Fibroblast of skin of left quadriceps (primary cell): ENCODE results near the gene TRIM69.
"Not testable (repeated sequence)": the region's sequence is repeated elsewhere in the genome, so short reads cannot be mapped to it uniquely, and the experiment has no call there.

Experiments
- DNase-seq, 2 experiments: peaks; one replicate each; pipeline ENCODE4 v3.0.0-alpha.2; 2013; ENCODE audit warnings: low read depth in 2 of 2

TRIM69 gene

GRCh38 chr15:44739222-44739847, 3.0 kb downstream of the TRIM69 start:
- not testable (repeated sequence) for DNase-seq

- not testable (repeated sequence) for DNase-seq
These were observed 7.1 kb downstream of the TRIM69 start for GRCh38 chr15:44743454-44743853.

GRCh38 chr15:44753345-44753744, 17.0 kb downstream of the TRIM69 start:
- DNase-seq: no peak

GRCh38 chr15:44763187-44763586, 26.9 kb downstream of the TRIM69 start:
- DNase-seq: no peak

- DNase-seq: no peak
These were observed 27.5 kb downstream of the TRIM69 start for GRCh38 chr15:44763848-44764247.

GRCh38 chr15:44765036-44765435, 28.7 kb downstream of the TRIM69 start:
- DNase-seq: no peak

- no peak for DNase-seq
These were observed 33.2 kb downstream of the TRIM69 start for GRCh38 chr15:44769521-44769920.

GRCh38 chr15:44770715-44771114, 34.4 kb downstream of the TRIM69 start:
- not testable (repeated sequence) for DNase-seq

GRCh38 chr15:44775953-44776352, 39.6 kb downstream of the TRIM69 start:
- DNase-seq: no peak

- no peak for DNase-seq
These were observed 43.4 kb downstream of the TRIM69 start for GRCh38 chr15:44779761-44780160.

GRCh38 chr15:44780608-44781007, 44.3 kb downstream of the TRIM69 start:
- DNase-seq: no peak

- no peak for DNase-seq
These were observed 44.9 kb downstream of the TRIM69 start for GRCh38 chr15:44781128-44781810.

GRCh38 chr15:44782516-44782915, 46.2 kb downstream of the TRIM69 start:
- no peak for DNase-seq

- DNase-seq: not testable (repeated sequence)
These were observed 48.6 kb downstream of the TRIM69 start for GRCh38 chr15:44784918-44785274.

GRCh38 chr15:44788748-44789147, 52.4 kb downstream of the TRIM69 start:
- DNase-seq: peak in 1 of 2 experiments; percentile 11

- no peak for DNase-seq
These were observed 53.9 kb downstream of the TRIM69 start for GRCh38 chr15:44790215-44790614.

GRCh38 chr15:44790656-44791055, 54.3 kb downstream of the TRIM69 start:
- no peak for DNase-seq

- no peak for DNase-seq
These were observed 56.4 kb downstream of the TRIM69 start for GRCh38 chr15:44792715-44793114.

- DNase-seq: no peak
These were observed 57.7 kb downstream of the TRIM69 start for GRCh38 chr15:44794072-44794471.

GRCh38 chr15:44796508-44796907, 60.2 kb downstream of the TRIM69 start:
- DNase-seq: no peak

- DNase-seq: no peak
These were observed 62.5 kb downstream of the TRIM69 start for GRCh38 chr15:44798826-44799225.

GRCh38 chr15:44801364-44801763, 65.0 kb downstream of the TRIM69 start:
- DNase-seq: no peak

GRCh38 chr15:44801797-44802196, 65.5 kb downstream of the TRIM69 start:
- no peak for DNase-seq

- no peak for DNase-seq
These were observed 66.0 kb downstream of the TRIM69 start for GRCh38 chr15:44802336-44802735.
